Keratinocyte (primary cell): Measurements from ENCODE around the gene TMCO4. TPM values are rescaled to one million over a fixed set of nuclear protein-coding genes. Genes with fewer than 3 reads are reported as not detected.

Experiments used
- DNase-seq: peaks from one replicate; pipeline ENCODE4 v3.0.0-alpha.2; 2011; ENCODE audit warnings: low read depth, missing footprints, low spot score
- FAIRE-seq: peaks from 2 replicates; lab custom pipeline; 2011; peaks lifted over from hg19 to GRCh38; lab: Jason Lieb, UNC
- H2AFZ ChIP-seq: 2 replicates; pipeline ENCODE4 v1.6.0; 2012; ENCODE audit warnings: low read length, control low read depth, inconsistent platforms; ENCODE audit not compliant: control insufficient read depth
- H3K27ac ChIP-seq: 2 replicates; pipeline ENCODE4 v1.5.1; 2011; ENCODE audit warnings: low read length; ENCODE audit not compliant: control insufficient read depth, insufficient read depth
- H3K27me3 ChIP-seq: 3 replicates; pipeline ENCODE4 v1.6.0; 2011; ENCODE audit warnings: low read length; ENCODE audit not compliant: control insufficient read depth, insufficient read depth; ENCODE audit errors: extremely low read depth
- H3K36me3 ChIP-seq, 2 experiments: 2 replicates in 1 of 2; 3 replicates in 1 of 2; pipeline ENCODE4 v1.5.1; 2011; ENCODE audit warnings: low read length in 2 of 2, mild to moderate bottlenecking in 1 of 2; ENCODE audit not compliant: control insufficient read depth in 2 of 2, insufficient read depth in 2 of 2; ENCODE audit errors: extremely low read depth in 1 of 2
- H3K4me1 ChIP-seq: 3 replicates; pipeline ENCODE4 v1.5.1; 2011; ENCODE audit warnings: low read length; ENCODE audit not compliant: control insufficient read depth, insufficient read depth; ENCODE audit errors: extremely low read depth
- H3K4me2 ChIP-seq: 3 replicates; pipeline ENCODE4 v1.6.0; 2011; ENCODE audit warnings: low read depth, low read length; ENCODE audit not compliant: control insufficient read depth, insufficient read depth; ENCODE audit errors: extremely low read depth
- H3K4me3 ChIP-seq, 3 experiments: fragments of 200-600 bp in 1 of 3; sonication (generic) in 1 of 3; 2 replicates in 2 of 3; 3 replicates in 1 of 3; pipeline ENCODE4 v1.5.1; 2011 to 2016; ENCODE audit warnings: low read length in 3 of 3, mild to moderate bottlenecking in 3 of 3, control low read depth in 2 of 3, inconsistent platforms in 1 of 3, low read depth in 1 of 3, mixed read lengths in 1 of 3, mixed run types in 1 of 3, moderate library complexity in 1 of 3; ENCODE audit not compliant: control insufficient read depth in 2 of 3, insufficient read depth in 2 of 3; ENCODE audit errors: extremely low read depth in 1 of 3
- H3K79me2 ChIP-seq: 2 replicates; pipeline ENCODE4 v1.6.0; 2012; ENCODE audit warnings: low read length; ENCODE audit not compliant: control insufficient read depth, insufficient read depth
- H3K9ac ChIP-seq: 3 replicates; pipeline ENCODE4 v1.6.0; 2011; ENCODE audit warnings: low read length; ENCODE audit not compliant: control insufficient read depth, insufficient read depth; ENCODE audit errors: extremely low read depth
- H3K9me1 ChIP-seq: 3 replicates; pipeline ENCODE4 v1.6.0; 2011; ENCODE audit warnings: low read length; ENCODE audit not compliant: control insufficient read depth, insufficient read depth; ENCODE audit errors: extremely low read depth
- H3K9me3 ChIP-seq: 2 replicates; pipeline ENCODE4 v1.5.1; 2012; ENCODE audit warnings: low read depth, low read length; ENCODE audit not compliant: control insufficient read depth
- H4K20me1 ChIP-seq: 3 replicates; pipeline ENCODE4 v1.6.0; 2011; ENCODE audit warnings: low read length; ENCODE audit not compliant: control insufficient read depth, insufficient read depth; ENCODE audit errors: extremely low read depth
- CTCF ChIP-seq, 3 experiments: IDR thresholded peaks in 1 of 3; conservative IDR thresholded peaks in 1 of 3; optimal IDR thresholded peaks in 1 of 3; 2 replicates in 2 of 3; 3 replicates in 1 of 3; pipeline versions ENCODE3 to v1.5.1; 2011; ENCODE audit warnings: low read length in 3 of 3, mild to moderate bottlenecking in 3 of 3, moderate library complexity in 2 of 3, control low read depth in 1 of 3, inconsistent platforms in 1 of 3; ENCODE audit not compliant: insufficient read depth in 2 of 3; ENCODE audit errors: extremely low read depth in 1 of 3
- EZH2 ChIP-seq: IDR thresholded peaks from one replicate; pipeline ENCODE4 v1.6.1; 2012; ENCODE audit warnings: inconsistent platforms, mild to moderate bottlenecking, low read length, moderate library complexity
- dilution Hi-C: fragments of 300-500 bp; cut with MboI; formaldehyde crosslinking; loops from one replicate; pipeline ENCODE4 v1.7.0; 2020; ENCODE audit warnings: low sequenced_read_pairs; ENCODE audit not compliant: extremely low pct_ligation_motif_present
- polyA plus RNA-seq, 5 experiments: library from polyadenylated mRNA; depleted of rRNA in 3 of 5; stranded (reverse) in 3 of 5; stranded (forward) in 1 of 5; unstranded in 1 of 5; fragments of >200 nt; gene quantifications; 1 replicate in 1 of 5; 2 replicates in 3 of 5; 3 replicates in 1 of 5; pipeline versions ENCODE4 v1.2.1 to v1.2.3, GENCODE V29; 2011 to 2012; ENCODE audit warnings: missing spikeins in 2 of 5, low read depth in 1 of 5, low replicate concordance in 1 of 5

TMCO4 gene
- polyA plus RNA-seq, 1 donor (not counting 4 experiments of a cell fraction or from before 2014, with no cell fraction given), result 1.2 TPM

DNA sequence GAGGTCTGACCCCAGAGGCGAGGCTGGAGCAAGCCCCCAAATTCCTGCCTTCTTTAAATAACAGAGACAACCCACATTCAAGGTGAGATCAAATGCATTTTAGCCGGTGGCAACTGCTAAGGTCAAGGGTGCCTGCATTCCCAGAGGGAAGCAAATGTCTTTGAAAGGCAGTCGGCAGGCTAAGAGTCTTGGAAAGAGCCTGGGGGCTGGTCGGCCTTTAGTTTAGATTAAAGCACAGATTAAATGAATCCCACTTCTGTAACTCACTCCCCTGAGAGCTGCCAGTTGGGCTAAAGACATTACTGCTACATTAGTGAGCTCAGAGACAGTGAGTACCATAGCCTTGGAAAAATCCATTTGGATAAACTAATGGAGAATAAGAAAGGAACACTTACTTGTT, 75.8 kb downstream of the TMCO4 start:
- no peaks in the 10 kb centered on the region for H4K20me1 ChIP-seq
- no peak overlapping the region for H3K27ac ChIP-seq
- no peaks in the 10 kb centered on the region for H3K79me2 ChIP-seq
- H3K4me3 ChIP-seq, result no peak overlapping the region
- no peaks in the 10 kb centered on the region for H3K9me3 ChIP-seq
- FAIRE-seq (no peak), DNase-seq (no peak)
- no peak overlapping the region for H3K9ac ChIP-seq
- H3K27me3 ChIP-seq, result no peaks in the 10 kb centered on the region
- dilution Hi-C loops, result no loop called here
- no peak overlapping the region for H3K4me2 ChIP-seq
- no peak for TF ChIP-seq CTCF (optimal IDR thresholded peaks at IDR 0.05 in 1 of 3, IDR thresholded peaks at IDR 0.05 in 1 of 3, conservative IDR thresholded peaks at IDR 0.05 in 1 of 3; ENCODE audit: extremely low read depth in 1 of 3, insufficient read depth in 2 of 3, low read length in 3 of 3)
- TF ChIP-seq EZH2, result no peak
- H3K4me1 ChIP-seq, result no peaks in the 10 kb centered on the region
- no peaks in the 10 kb centered on the region for H3K36me3 ChIP-seq
- no peak overlapping the region for H2AFZ ChIP-seq
- H3K9me1 ChIP-seq, result no peaks in the 10 kb centered on the region

DNA sequence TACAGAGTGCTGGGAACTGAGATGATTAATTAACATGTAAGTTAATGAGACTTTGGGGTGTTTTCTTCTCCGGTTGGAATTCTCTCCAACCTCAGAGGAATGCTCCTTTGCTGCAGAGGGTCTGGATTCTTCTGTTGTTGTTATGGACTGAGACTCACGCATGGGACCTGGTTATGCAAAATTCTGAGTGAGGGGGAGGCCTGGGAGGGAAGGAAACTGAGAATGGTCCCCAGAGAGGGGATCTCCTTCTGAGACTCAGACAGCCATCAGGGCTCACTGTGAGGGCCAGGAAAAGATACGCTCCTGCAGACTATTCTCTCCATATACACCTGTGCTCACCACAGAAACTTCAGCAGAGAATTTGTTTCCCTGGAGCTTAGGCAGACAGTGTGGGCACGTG, 78.7 kb downstream of the TMCO4 start:
- DNase-seq, result no peak
- Histone ChIP-seq H3K9me1 (no peaks in the 10 kb centered on the region), H3K4me2 (no peak overlapping the region), H3K27ac (no peak overlapping the region), H3K4me3 (no peak overlapping the region), H3K27me3 (no peaks in the 10 kb centered on the region), H3K9ac (no peak overlapping the region), H2AFZ (no peak overlapping the region), H3K4me1 (no peaks in the 10 kb centered on the region), H3K36me3 (no peaks in the 10 kb centered on the region), H3K79me2 (no peaks in the 10 kb centered on the region), H3K9me3 (no peaks in the 10 kb centered on the region), H4K20me1 (no peaks in the 10 kb centered on the region)
- no peak for FAIRE-seq
- TF ChIP-seq EZH2, result no peak
- TF ChIP-seq CTCF (optimal IDR thresholded peaks at IDR 0.05 in 1 of 3, IDR thresholded peaks at IDR 0.05 in 1 of 3, conservative IDR thresholded peaks at IDR 0.05 in 1 of 3; ENCODE audit: extremely low read depth in 1 of 3, insufficient read depth in 2 of 3, low read length in 3 of 3), result no peak
- dilution Hi-C loops, result no loop called here
